HEK293 (cell line): ENCODE data around the gene ZEB2.

Experiments used
- CTCF ChIA-PET: fragments of 350-600 bp; formaldehyde crosslinking; extraction: SDS; loops from one replicate; lab custom pipeline; 2021; ENCODE audit warnings: antibody characterized with exemption; lab: Yijun Ruan, JAX
- POLR2A ChIA-PET: fragments of 300-600 bp; formaldehyde crosslinking; extraction: SDS; loops from one replicate; lab custom pipeline; 2020; ENCODE audit warnings: antibody characterized with exemption, inconsistent platforms; lab: Yijun Ruan, JAX
- H3K27ac ChIP-seq: fragments of 200-500 bp; sonication (Bioruptor generic); 2 replicates; pipeline ENCODE4 v1.5.1; 2014; ENCODE audit warnings: low read depth, low read length, control low read depth, inconsistent platforms; ENCODE audit errors: extremely low read depth
- H3K36me3 ChIP-seq, 2 experiments: fragments of 200-500 bp in 1 of 2; sonication (Bioruptor generic) in 1 of 2; 1 replicate in 1 of 2; 2 replicates in 1 of 2; pipeline ENCODE4 v1.5.1; 2014 to 2017; ENCODE audit warnings: inconsistent platforms in 2 of 2, low read length in 2 of 2; ENCODE audit not compliant: control insufficient read depth in 2 of 2, insufficient read depth in 1 of 2
- H3K4me1 ChIP-seq: fragments of 200-500 bp; sonication (Bioruptor generic); 2 replicates; pipeline ENCODE4 v1.5.1; 2014; ENCODE audit warnings: mild to moderate bottlenecking, low read length, inconsistent platforms; ENCODE audit not compliant: control insufficient read depth, insufficient read depth
- H3K4me3 ChIP-seq: 2 replicates; pipeline ENCODE4 v1.5.1; 2011; ENCODE audit warnings: low read depth, mild to moderate bottlenecking, control low read depth, low read length, moderate library complexity
- H3K9me3 ChIP-seq: fragments of 200-500 bp; sonication (Bioruptor generic); 2 replicates; pipeline ENCODE4 v1.5.1; 2014; ENCODE audit warnings: low read depth, low read length, inconsistent platforms; ENCODE audit not compliant: control insufficient read depth, insufficient read depth
- FEZF1 ChIP-seq: fragments of 450-650 bp; formaldehyde crosslinking; IDR thresholded peaks from 2 replicates; pipeline ENCODE4 v1.5.1; 2016; ENCODE audit warnings: missing biosample characterization, missing genetic modification characterization
- KLF8 ChIP-seq: fragments of 450-650 bp; formaldehyde crosslinking; IDR thresholded peaks from 2 replicates; pipeline ENCODE4 v1.5.1; 2016; ENCODE audit warnings: missing biosample characterization, missing genetic modification characterization
- PBX3 ChIP-seq: sonication (generic); formaldehyde crosslinking; IDR thresholded peaks from 2 replicates; pipeline ENCODE4 v1.8.1; 2022; ENCODE audit warnings: mild to moderate bottlenecking, moderate library complexity, missing genetic modification reagents
- PRDM10 ChIP-seq: fragments of 450-650 bp; formaldehyde crosslinking; IDR thresholded peaks from 2 replicates; pipeline ENCODE4 v1.5.1; 2016; ENCODE audit warnings: missing biosample characterization, missing genetic modification characterization
- SP7 ChIP-seq: fragments of 450-650 bp; formaldehyde crosslinking; IDR thresholded peaks from 2 replicates; pipeline ENCODE4 v1.5.1; 2016; ENCODE audit warnings: missing biosample characterization, missing genetic modification characterization
- TCF7L2 ChIP-seq: IDR thresholded peaks from 2 replicates; pipeline ENCODE4 v1.6.1; 2011; ENCODE audit warnings: low read depth, mild to moderate bottlenecking, inconsistent platforms, low read length, moderate library complexity, borderline replicate concordance
- ZBTB1 ChIP-seq: fragments of 450-650 bp; formaldehyde crosslinking; IDR thresholded peaks from 2 replicates; pipeline ENCODE4 v1.5.1; 2016; ENCODE audit warnings: missing biosample characterization, missing genetic modification characterization
- ZBTB17 ChIP-seq: fragments of 450-650 bp; formaldehyde crosslinking; IDR thresholded peaks from 2 replicates; pipeline ENCODE4 v1.5.1; 2016; ENCODE audit warnings: missing biosample characterization, missing genetic modification characterization
- ZBTB48 ChIP-seq: fragments of 450-650 bp; formaldehyde crosslinking; IDR thresholded peaks from 2 replicates; pipeline ENCODE4 v1.5.1; 2016; ENCODE audit warnings: missing biosample characterization, missing genetic modification characterization
- ZFP37 ChIP-seq: fragments of 450-650 bp; formaldehyde crosslinking; IDR thresholded peaks from 2 replicates; pipeline ENCODE4 v1.5.1; 2016; ENCODE audit warnings: missing biosample characterization, missing genetic modification characterization
- ZIC2 ChIP-seq: fragments of 450-650 bp; formaldehyde crosslinking; IDR thresholded peaks from 2 replicates; pipeline ENCODE4 v1.5.1; 2016; ENCODE audit warnings: missing biosample characterization, missing genetic modification characterization
- ZNF155 ChIP-seq: fragments of 450-650 bp; formaldehyde crosslinking; IDR thresholded peaks from 2 replicates; pipeline ENCODE4 v1.5.1; 2016; ENCODE audit warnings: missing biosample characterization, missing genetic modification characterization
- ZNF274 ChIP-seq, 2 experiments: fragments of 200-500 bp in 1 of 2; fragments of 450-650 bp in 1 of 2; sonication (Bioruptor generic) in 1 of 2; formaldehyde crosslinking in 1 of 2; IDR thresholded peaks; 2 replicates each; pipeline versions ENCODE4 v1.5.1 to v1.6.1; 2014 to 2016; ENCODE audit warnings: borderline replicate concordance in 1 of 2, inconsistent platforms in 1 of 2, low read length in 1 of 2, missing biosample characterization in 1 of 2, missing genetic modification characterization in 1 of 2
- ZNF335 ChIP-seq: fragments of 450-650 bp; formaldehyde crosslinking; conservative IDR thresholded peaks from 2 replicates; pipeline ENCODE4 v1.5.1; 2016; ENCODE audit warnings: missing biosample characterization, missing genetic modification characterization
- ZNF362 ChIP-seq: fragments of 450-650 bp; formaldehyde crosslinking; IDR thresholded peaks from 2 replicates; pipeline ENCODE4 v1.5.1; 2016; ENCODE audit warnings: missing biosample characterization, missing genetic modification characterization
- ZNF398 ChIP-seq: fragments of 450-650 bp; formaldehyde crosslinking; IDR thresholded peaks from 2 replicates; pipeline ENCODE4 v1.5.1; 2017; ENCODE audit warnings: missing biosample characterization, missing genetic modification characterization
- ZNF600 ChIP-seq: fragments of 450-650 bp; formaldehyde crosslinking; IDR thresholded peaks from 2 replicates; pipeline ENCODE4 v1.5.1; 2016; ENCODE audit warnings: missing biosample characterization, missing genetic modification characterization
- ZNF624 ChIP-seq: fragments of 450-650 bp; formaldehyde crosslinking; IDR thresholded peaks from 2 replicates; pipeline ENCODE4 v1.5.1; 2017; ENCODE audit warnings: missing biosample characterization, missing genetic modification characterization
- ZNF626 ChIP-seq: fragments of 450-650 bp; sonication (Bioruptor Pico); formaldehyde crosslinking; IDR thresholded peaks from 2 replicates; pipeline ENCODE4 v1.5.1; 2018; ENCODE audit warnings: missing biosample characterization, missing genetic modification characterization, inconsistent platforms
- ZNF670 ChIP-seq: fragments of 450-650 bp; formaldehyde crosslinking; IDR thresholded peaks from 2 replicates; pipeline ENCODE4 v1.5.1; 2016; ENCODE audit warnings: missing biosample characterization, missing genetic modification characterization, low read depth
- ZNF777 ChIP-seq: fragments of 450-650 bp; formaldehyde crosslinking; IDR thresholded peaks from 2 replicates; pipeline ENCODE4 v1.5.1; 2017; ENCODE audit warnings: missing biosample characterization, missing genetic modification characterization, borderline replicate concordance

The ZEB2 gene

GRCh38 chr2:144524118-144525009 lies 4.4 kb upstream of the ZEB2 start (continued):
- peak; percentile 36; the same call in 1 of the 2 replicates for TF ChIP-seq PRDM10 (tag by site-specific recombination)
- no peak for TF ChIP-seq ZNF777 (tag by site-specific recombination)

- ChIA-PET CTCF (interaction anchor here (0.6 to 0.7 kb wide), 2 partner anchors 1229 to 1986 kb away, joined by 5 read pairs; no protein-coding TSS in a partner anchor), POLR2A (interaction anchor here (0.6 to 0.7 kb wide), 3 partner anchors 31 to 280 kb away, joined by 3 read pairs; no protein-coding TSS in a partner anchor)
- no peaks in the 10 kb centered on the region for H3K9me3 ChIP-seq
- TF ChIP-seq ZIC2 (tag by site-specific recombination) = peak; percentile 47; the same call in 1 of the 2 replicates
- TF ChIP-seq ZBTB1 (tag by site-specific recombination) = no peak
- peak; percentile 71 for TF ChIP-seq FEZF1
- TF ChIP-seq ZNF362 (tag by site-specific recombination) = no peak
- no peak for TF ChIP-seq PBX3 (CRISPR knock-in tag)
- no peak for TF ChIP-seq KLF8
- TF ChIP-seq ZNF398 = no peak
- no peak for TF ChIP-seq ZNF626 (tag by site-specific recombination)
- TF ChIP-seq ZNF274 (IDR thresholded peaks at IDR 0.05; ENCODE audit: low read length) = no peak
- no peak for TF ChIP-seq ZNF274 (tag by site-specific recombination; IDR thresholded peaks at IDR 0.05; ENCODE audit: borderline replicate concordance)
- no peak for TF ChIP-seq ZFP37 (tag by site-specific recombination)
- TF ChIP-seq ZNF600 (tag by site-specific recombination) = peak; percentile 56
- peak; percentile 76 for TF ChIP-seq ZBTB48 (tag by site-specific recombination)
- TF ChIP-seq ZBTB17 = no peak
- TF ChIP-seq TCF7L2 = 0 out of 2 replicates have a peak, but pooled peaks have one; percentile 17
- no peak for TF ChIP-seq SP7 (tag by site-specific recombination)
- peak; percentile 68 for TF ChIP-seq ZNF335 (tag by site-specific recombination)
- TF ChIP-seq ZNF155 (tag by site-specific recombination) = no peak
- TF ChIP-seq ZNF624 (tag by site-specific recombination) = no peak
- peak; percentile 59 for TF ChIP-seq PRDM10 (tag by site-specific recombination)
- TF ChIP-seq ZNF670 = no peak
- peaks cover 11% of the 10 kb centered on the region; the same call in 1 of the 2 replicates for H3K4me1 ChIP-seq
- peak overlapping the region; percentile 58 for H3K4me3 ChIP-seq
- H3K27ac ChIP-seq = peak overlapping the region; percentile 71; the same call in 1 of the 2 replicates
- H3K36me3 ChIP-seq = no peaks in the 10 kb centered on the region
Observed at GRCh38 chr2:144523596-144524117, 3.7 kb upstream of the ZEB2 start.
